Measurements from ENCODE around the gene EGLN3. TPM values are rescaled to one million over a fixed set of nuclear protein-coding genes. Genes with fewer than 3 reads are reported as not detected.
A peak's percentile ranks its signal among the peaks of the same experiment; 100 is the strongest.

The EGLN3 gene
- total RNA-seq, 2 experiments from 2014 or later, result 12.7 to 13.7 TPM

GRCh38 chr14:33958605-33959226 is 7.8 kb upstream of the EGLN3 start:
- Mint-ChIP-seq H3K4me1 (ENCODE audit: low read depth) (peaks cover 11% of the 10 kb centered on the region), H3K36me3 (ENCODE audit: low read depth) (no peaks in the 10 kb centered on the region), H3K27me3 (ENCODE audit: low read depth) (peaks cover 33% of the 10 kb centered on the region), H3K9me3 (ENCODE audit: insufficient read depth) (no peaks in the 10 kb centered on the region), H3K27ac (no peak overlapping the region), H3K4me3 (no peak overlapping the region)
- no peak for DNase-seq
- ChIA-PET CTCF (interaction anchor here (1.3 kb wide), 1 partner anchor 140 kb away, joined by 3 read pairs; no protein-coding TSS in a partner anchor), POLR2A (no interaction called here)
- no peak for ATAC-seq

DNA sequence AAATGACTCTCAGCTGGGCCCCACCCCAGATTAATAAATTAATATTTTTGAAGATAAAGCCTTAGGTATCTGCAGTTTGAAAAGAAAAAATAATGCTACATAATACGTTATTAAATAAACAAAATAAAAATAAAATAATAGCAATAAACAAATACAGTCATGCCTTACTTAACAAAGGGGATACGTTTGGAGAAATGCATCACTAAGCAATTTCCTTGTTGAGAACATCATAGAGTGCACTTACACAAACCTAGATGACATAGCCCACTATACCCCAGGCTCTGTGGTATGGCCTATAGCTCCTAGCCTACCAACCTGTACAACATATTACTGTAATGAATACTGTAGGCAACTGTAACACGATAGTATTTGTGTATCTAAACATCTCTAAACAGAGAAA is 7.1 kb upstream of the EGLN3 start:
- Mint-ChIP-seq H3K27ac (no peak overlapping the region), H3K4me1 (ENCODE audit: low read depth) (peaks cover 11% of the 10 kb centered on the region), H3K9me3 (ENCODE audit: insufficient read depth) (no peaks in the 10 kb centered on the region), H3K36me3 (ENCODE audit: low read depth) (no peaks in the 10 kb centered on the region), H3K27me3 (ENCODE audit: low read depth) (peaks cover 37% of the 10 kb centered on the region), H3K4me3 (no peak overlapping the region)
- ChIA-PET POLR2A (no interaction called here), CTCF (no interaction called here)
- ATAC-seq (no peak), DNase-seq (no peak)

DNA sequence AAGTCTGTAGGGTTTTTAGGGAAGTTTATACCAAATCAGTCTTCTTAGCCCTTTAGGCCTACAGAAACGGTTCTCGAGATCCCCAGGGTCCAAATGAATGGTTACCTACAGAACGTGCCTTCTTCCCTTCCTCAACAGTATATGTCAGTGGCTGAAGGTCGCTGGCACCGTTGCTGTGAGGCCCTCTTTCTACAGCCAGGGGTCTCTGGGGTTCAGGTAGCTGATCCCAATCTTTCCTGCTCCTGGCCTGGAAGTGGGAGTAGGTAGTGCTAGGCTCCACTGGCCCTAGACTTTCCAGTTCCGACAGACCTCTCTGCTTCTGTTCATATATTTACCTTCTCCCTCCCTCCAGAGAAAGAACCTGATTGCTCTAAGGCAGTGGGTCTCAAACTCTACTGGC is 6.4 kb upstream of the EGLN3 start:
- Mint-ChIP-seq H3K9me3 (ENCODE audit: insufficient read depth) (no peaks in the 10 kb centered on the region), H3K4me1 (ENCODE audit: low read depth) (peaks cover 11% of the 10 kb centered on the region), H3K36me3 (ENCODE audit: low read depth) (no peaks in the 10 kb centered on the region), H3K4me3 (no peak overlapping the region), H3K27me3 (ENCODE audit: low read depth) (peaks cover 44% of the 10 kb centered on the region), H3K27ac (no peak overlapping the region)
- CTCF ChIA-PET, result no interaction called here
- POLR2A ChIA-PET, result no interaction called here
- ATAC-seq, result no peak
- no peak for DNase-seq

GRCh38 chr14:33956640-33957039 is 5.8 kb upstream of the EGLN3 start:
- no peaks in the 10 kb centered on the region for H3K9me3 Mint-ChIP-seq (ENCODE audit: insufficient read depth)
- no peaks in the 10 kb centered on the region for H3K36me3 Mint-ChIP-seq (ENCODE audit: low read depth)
- no peak overlapping the region for H3K4me3 Mint-ChIP-seq
- H3K4me1 Mint-ChIP-seq (ENCODE audit: low read depth), result peaks cover 12% of the 10 kb centered on the region
- no peak for DNase-seq
- ATAC-seq, result no peak
- peaks cover 45% of the 10 kb centered on the region for H3K27me3 Mint-ChIP-seq (ENCODE audit: low read depth)
- H3K27ac Mint-ChIP-seq, result no peak overlapping the region
- POLR2A ChIA-PET, result no interaction called here
- CTCF ChIA-PET, result no interaction called here

DNA sequence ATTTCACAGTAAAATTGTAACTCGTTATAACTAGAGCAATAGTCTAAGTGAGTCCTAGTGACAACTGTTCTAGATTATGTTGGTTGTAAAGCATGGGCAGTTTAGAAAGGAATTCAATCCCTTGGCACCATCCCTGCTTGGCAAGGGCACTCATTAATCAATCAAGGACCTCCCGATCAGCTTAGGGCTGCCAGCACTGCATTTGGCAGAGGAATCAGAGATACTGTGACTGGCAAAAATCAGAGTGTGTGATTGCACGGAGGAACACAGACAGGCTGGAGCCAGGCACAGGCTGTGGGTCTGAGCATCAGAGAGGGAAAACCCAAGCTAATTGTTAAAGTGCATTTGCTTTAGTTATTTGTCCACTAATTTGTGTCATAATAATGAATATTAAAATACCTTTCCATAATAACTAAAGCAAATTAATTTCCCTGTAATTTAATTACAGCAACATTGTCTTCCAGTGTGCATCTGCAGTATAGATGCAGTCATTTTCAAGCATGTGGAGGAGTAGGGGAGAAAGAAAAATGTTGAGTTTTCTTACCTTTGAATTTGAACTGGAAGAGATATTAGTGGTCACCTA is 3.2 kb upstream of the EGLN3 start:
- CTCF ChIA-PET, result no interaction called here
- no peak overlapping the region for H3K27ac Mint-ChIP-seq
- ATAC-seq (no peak), DNase-seq (no peak)
- H3K9me3 Mint-ChIP-seq (ENCODE audit: insufficient read depth), result no peaks in the 10 kb centered on the region
- H3K27me3 Mint-ChIP-seq (ENCODE audit: low read depth), result peaks cover 56% of the 10 kb centered on the region
- H3K4me1 Mint-ChIP-seq (ENCODE audit: low read depth), result peaks cover 21% of the 10 kb centered on the region
- POLR2A ChIA-PET, result no interaction called here
- peaks cover 8% of the 10 kb centered on the region for H3K36me3 Mint-ChIP-seq (ENCODE audit: low read depth)
- H3K4me3 Mint-ChIP-seq, result no peak overlapping the region

- DNase-seq (no peak), ATAC-seq (no peak)
- Mint-ChIP-seq H3K9me3 (ENCODE audit: insufficient read depth) (no peaks in the 10 kb centered on the region), H3K27ac (no peak overlapping the region), H3K36me3 (ENCODE audit: low read depth) (peaks cover 10% of the 10 kb centered on the region), H3K27me3 (ENCODE audit: low read depth) (peaks cover 66% of the 10 kb centered on the region), H3K4me3 (no peak overlapping the region), H3K4me1 (ENCODE audit: low read depth) (peaks cover 28% of the 10 kb centered on the region)
- ChIA-PET POLR2A (no interaction called here), CTCF (interaction anchor here (1.7 kb wide), 1 partner anchor 146 kb away, joined by 4 read pairs; no protein-coding TSS in a partner anchor)
Observed at GRCh38 chr14:33952541-33952940, 1.7 kb upstream of the EGLN3 start.

GRCh38 chr14:33951183-33951840 is 438 bp upstream of the EGLN3 start:
- Mint-ChIP-seq H3K4me3 (peak overlapping the region; percentile 84), H3K9me3 (ENCODE audit: insufficient read depth) (no peaks in the 10 kb centered on the region), H3K36me3 (ENCODE audit: low read depth) (peaks cover 11% of the 10 kb centered on the region), H3K27me3 (ENCODE audit: low read depth) (peaks cover 67% of the 10 kb centered on the region), H3K4me1 (ENCODE audit: low read depth) (peaks cover 36% of the 10 kb centered on the region), H3K27ac (no peak overlapping the region)
- ATAC-seq (no peak), DNase-seq (no peak)
- POLR2A ChIA-PET, result no interaction called here
- CTCF ChIA-PET, result interaction anchor here (0.6 to 1.7 kb wide), 2 partner anchors 147 to 745 kb away, joined by 3 to 4 read pairs; no protein-coding TSS in a partner anchor

- ATAC-seq, result no peak
- Mint-ChIP-seq H3K27me3 (ENCODE audit: low read depth) (peaks cover 67% of the 10 kb centered on the region), H3K4me1 (ENCODE audit: low read depth) (peaks cover 36% of the 10 kb centered on the region), H3K4me3 (peak overlapping the region; percentile 84), H3K36me3 (ENCODE audit: low read depth) (peaks cover 11% of the 10 kb centered on the region), H3K9me3 (ENCODE audit: insufficient read depth) (no peaks in the 10 kb centered on the region), H3K27ac (no peak overlapping the region)
- CTCF ChIA-PET, result interaction anchor here (1.4 kb wide), 1 partner anchor 149 kb away, joined by 6 read pairs; no protein-coding TSS in a partner anchor
- POLR2A ChIA-PET, result no interaction called here
- no peak for DNase-seq
Observed at GRCh38 chr14:33949411-33949893, 1.4 kb downstream of the EGLN3 start.

- POLR2A ChIA-PET, result no interaction called here
- Mint-ChIP-seq H3K9me3 (ENCODE audit: insufficient read depth) (no peaks in the 10 kb centered on the region), H3K27me3 (ENCODE audit: low read depth) (peaks cover 68% of the 10 kb centered on the region), H3K27ac (no peak overlapping the region), H3K4me1 (ENCODE audit: low read depth) (peaks cover 36% of the 10 kb centered on the region), H3K36me3 (ENCODE audit: low read depth) (peaks cover 11% of the 10 kb centered on the region), H3K4me3 (peak overlapping the region; percentile 84)
- DNase-seq (no peak), ATAC-seq (no peak)
- CTCF ChIA-PET, result no interaction called here
Observed at GRCh38 chr14:33948869-33949408, 1.9 kb downstream of the EGLN3 start.

DNA sequence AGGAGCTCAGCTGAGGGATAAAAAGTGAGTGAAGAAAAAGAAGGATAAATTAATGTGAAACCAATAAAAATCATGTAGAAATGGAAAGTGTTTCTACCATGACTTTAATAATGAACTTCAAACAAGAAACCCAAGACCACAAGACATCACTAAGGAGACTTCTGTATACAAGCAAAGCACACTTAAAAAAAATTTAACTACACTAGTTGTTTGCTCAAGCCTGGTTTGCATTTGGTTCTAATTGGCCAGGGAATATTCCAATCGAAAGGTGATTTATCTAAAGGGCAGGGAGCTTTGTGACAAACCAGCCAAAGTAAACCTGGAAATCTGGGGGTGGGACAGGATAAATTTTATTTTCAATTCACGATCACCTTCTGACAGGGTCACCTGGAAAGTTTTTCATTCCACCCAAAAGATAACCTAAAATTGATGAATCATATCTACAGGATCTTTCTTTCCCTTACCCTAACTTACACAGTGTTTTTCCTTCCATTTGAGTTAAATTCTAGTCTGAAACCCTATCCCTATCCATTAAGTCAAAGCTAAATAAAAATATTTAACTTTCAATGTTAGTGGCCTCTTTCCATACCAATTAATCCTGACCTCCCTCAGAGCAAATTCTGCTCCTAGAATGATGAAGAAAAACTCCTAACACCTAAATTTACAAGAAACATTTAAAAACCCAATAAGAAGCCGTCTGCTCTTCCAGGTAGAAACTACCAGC is 2.6 kb downstream of the EGLN3 start:
- ChIA-PET POLR2A (no interaction called here), CTCF (interaction anchor here (0.7 to 2.6 kb wide), 2 partner anchors 108 to 150 kb away, joined by 3 to 12 read pairs; no protein-coding TSS in a partner anchor)
- DNase-seq (no peak), ATAC-seq (no peak)
- H3K4me1 Mint-ChIP-seq (ENCODE audit: low read depth), result peaks cover 36% of the 10 kb centered on the region
- no peaks in the 10 kb centered on the region for H3K9me3 Mint-ChIP-seq (ENCODE audit: insufficient read depth)
- peaks cover 64% of the 10 kb centered on the region for H3K27me3 Mint-ChIP-seq (ENCODE audit: low read depth)
- no peak overlapping the region for H3K27ac Mint-ChIP-seq
- H3K36me3 Mint-ChIP-seq (ENCODE audit: low read depth), result peaks cover 11% of the 10 kb centered on the region
- H3K4me3 Mint-ChIP-seq, result peak overlapping the region; percentile 28

DNA sequence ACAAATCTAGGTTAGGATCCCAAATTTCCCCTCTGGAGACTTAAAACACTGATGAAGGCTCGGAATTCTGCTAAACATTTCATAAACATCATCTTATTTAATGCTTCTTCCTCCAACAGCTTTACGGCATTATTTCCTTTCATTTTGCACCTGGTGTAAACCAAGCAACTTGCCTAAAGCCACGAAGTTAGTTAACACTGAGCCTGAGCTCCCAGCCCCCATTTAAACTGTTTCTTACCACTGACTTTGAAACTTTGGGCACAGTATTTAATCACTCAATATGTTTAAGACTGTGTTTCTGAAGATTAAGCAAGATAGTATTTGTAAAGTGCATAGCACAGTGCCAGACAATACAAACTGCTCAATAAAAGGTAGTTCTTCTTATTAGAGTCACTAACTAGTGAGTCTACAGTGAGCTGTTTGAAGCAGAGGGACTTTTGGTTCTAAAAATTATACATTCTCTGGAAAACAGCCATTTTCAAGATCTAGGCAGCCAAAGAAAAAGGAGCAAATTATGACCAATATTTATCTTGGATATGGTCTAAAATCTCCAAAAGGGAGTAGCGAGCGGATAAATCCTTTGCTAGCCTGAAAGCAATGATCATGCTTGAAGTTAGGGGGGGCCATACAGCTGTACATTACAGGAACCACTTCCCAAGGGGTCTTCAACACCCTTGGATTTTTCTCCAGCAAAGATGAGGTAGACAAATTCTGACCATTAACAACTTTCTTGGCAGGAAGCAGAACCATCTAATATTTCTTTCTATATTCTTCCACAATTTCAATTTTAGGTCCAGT is 4.0 kb downstream of the EGLN3 start:
- DNase-seq, result no peak
- H3K27ac Mint-ChIP-seq, result no peak overlapping the region
- H3K27me3 Mint-ChIP-seq (ENCODE audit: low read depth), result peaks cover 57% of the 10 kb centered on the region
- ATAC-seq, result no peak
- H3K4me3 Mint-ChIP-seq, result peak overlapping the region; percentile 22
- H3K36me3 Mint-ChIP-seq (ENCODE audit: low read depth), result peaks cover 11% of the 10 kb centered on the region
- POLR2A ChIA-PET, result no interaction called here
- peaks cover 37% of the 10 kb centered on the region for H3K4me1 Mint-ChIP-seq (ENCODE audit: low read depth)
- CTCF ChIA-PET, result interaction anchor here (0.9 to 2.6 kb wide), 3 partner anchors 107 to 154 kb away, joined by 3 to 12 read pairs (median 4); no protein-coding TSS in a partner anchor
- H3K9me3 Mint-ChIP-seq (ENCODE audit: insufficient read depth), result no peaks in the 10 kb centered on the region

Measured in activated CD8-positive, alpha-beta T cell treated with anti-CD3 and anti-CD28 coated beads, Interleukin-2, amount 10 ng/mL, durations not matched to agents 7 days and 5 days (primary cell).